ENCODE results near the gene RBM47.

DNA sequence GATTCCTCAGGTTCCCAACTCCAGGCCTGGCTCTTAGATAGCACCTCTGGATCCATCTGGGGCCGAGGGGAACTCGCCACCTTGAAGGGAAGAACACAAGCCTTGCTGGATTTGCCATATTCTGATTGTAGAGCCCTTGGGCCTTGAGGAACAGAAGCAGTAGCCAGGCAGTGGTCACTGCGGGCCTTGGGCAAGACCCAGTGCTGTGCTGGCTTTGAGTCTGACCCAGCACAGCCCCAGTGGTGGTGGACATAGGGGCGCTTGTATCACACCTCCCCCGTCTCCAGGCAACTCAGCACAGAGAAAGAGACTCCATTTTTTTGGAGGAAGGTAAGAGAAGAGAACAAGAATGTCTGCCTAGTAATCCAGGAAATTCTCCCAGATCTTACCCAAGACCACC, 249.0 kb downstream of the RBM47 start:
- TF ChIP-seq CTCF (IDR thresholded peaks at IDR 0.05), result no peak
- TF ChIP-seq POLR2AphosphoS5 (IDR thresholded peaks at IDR 0.05), result no peak
